Embryonic facial prominence (tissue), 1 donor: ENCODE data around the gene VPS33A.
"Not testable (repeated sequence)": the region's sequence is repeated elsewhere in the genome, so short reads cannot be mapped to it uniquely, and the experiment has no call there.

Experiments used
- DNase-seq: peaks from one replicate; pipeline ENCODE4 v3.0.0-alpha.2; 2016; ENCODE audit errors: extremely low spot score

VPS33A gene

DNA sequence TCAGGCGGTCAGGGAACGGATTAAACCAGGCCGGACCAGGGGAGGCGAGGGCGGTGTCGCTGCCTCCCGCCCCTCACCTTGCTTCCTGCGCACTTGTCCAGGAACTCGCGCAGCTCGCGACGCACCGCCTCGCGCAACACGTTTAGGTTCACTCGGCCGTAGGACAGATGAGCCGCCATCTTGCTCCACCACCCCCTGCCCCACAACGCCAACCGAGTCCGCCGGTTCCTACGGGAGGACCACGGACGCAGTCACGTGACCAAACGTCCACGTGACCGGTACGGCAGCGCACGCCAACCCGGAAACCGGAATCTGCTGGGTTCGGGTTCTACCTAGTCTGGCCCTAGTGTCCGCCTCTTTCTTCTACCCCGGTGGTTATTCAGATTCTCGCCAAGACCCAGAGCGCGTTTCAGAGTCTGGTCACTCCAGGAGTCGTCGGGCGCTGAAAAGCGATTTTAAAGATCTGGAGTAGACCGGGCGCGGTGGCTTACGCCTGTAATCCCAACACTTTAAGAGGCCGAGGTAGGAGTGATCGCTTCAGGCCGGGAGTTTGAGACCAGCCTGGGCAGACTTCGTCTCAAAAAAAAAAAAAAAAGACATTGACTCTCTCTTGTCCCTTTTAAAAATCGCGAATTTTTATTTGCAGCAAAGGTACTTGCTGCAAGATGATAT is at the start of gene VPS33A:
Gene VPS33A, minus strand, starts transcription at position 265 of the 672 bp plus-strand sequence. Its CDS starts 86 bp downstream, at position 179.
- DNase-seq = peak; percentile 94

DNA sequence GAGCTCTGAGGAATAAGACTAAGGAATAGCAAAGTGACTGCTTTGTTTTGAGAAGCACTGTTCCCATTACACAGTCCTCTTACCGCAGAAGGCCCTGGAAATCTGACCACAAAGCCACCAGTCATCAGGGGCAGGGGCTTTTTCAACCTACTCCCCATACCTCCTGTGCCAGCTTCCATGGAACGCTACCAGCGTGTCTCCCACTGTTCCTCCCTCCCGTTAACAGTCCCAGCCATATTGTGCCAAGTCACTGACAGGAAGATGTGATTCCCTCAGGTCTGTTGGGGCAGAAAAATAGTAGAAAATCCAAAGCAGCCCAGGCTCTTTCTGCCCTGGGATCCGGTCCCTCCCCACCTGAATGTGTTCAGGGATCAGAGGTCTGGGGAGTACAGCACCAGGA is 46.6 kb upstream of the VPS33A start:
- no peak for DNase-seq

DNA sequence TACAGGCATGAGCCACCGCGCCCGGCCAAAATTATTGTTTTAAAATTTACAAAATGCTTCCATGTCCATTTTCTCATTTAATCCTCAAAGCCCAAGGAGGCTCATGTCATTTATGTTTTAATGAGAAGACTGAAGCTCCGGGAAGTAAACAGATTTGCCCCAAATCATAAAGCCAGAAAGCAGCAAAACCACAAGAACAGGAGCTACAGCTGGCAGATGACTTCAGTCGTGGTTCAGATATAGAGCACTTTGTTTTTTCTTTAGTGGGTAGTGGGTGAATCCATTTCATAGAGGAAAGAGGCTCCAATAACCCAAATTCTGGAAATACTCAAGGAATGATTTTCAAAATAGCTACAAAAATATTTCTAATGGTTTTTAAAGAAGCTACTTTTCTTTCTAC is 45.4 kb upstream of the VPS33A start:
- DNase-seq = no peak

DNA sequence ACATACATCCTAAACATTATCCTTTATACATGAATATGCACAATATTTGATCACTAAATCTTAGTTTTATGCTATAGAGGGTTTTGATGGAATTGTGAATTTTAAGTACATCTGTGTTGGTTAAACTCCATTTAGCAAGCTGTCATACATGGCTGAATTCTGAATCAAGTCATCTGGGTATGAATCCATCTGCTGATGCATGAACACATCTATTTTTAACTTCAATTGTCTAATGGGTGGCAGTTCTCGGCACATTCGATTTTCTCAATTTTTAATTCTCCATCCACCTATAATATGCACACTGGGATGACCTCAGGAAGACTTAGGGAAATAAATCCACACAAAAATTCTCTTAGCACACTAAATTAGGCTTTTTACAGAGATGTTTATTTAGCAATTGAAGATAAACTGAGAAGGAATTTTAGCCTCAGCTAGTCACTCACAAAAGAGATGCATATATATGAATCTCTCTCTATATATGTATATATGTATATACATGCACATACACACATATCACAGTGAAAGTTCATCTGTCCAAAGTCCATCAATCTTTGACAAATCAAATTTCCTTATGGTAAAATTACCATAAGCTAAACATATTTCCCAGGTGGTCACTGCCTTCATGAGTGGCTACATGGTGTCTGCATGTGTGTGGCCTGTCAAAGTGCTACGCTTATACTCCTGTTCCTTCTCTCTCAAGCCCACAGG is 44.5 kb upstream of the VPS33A start:
- DNase-seq = no peak

DNA sequence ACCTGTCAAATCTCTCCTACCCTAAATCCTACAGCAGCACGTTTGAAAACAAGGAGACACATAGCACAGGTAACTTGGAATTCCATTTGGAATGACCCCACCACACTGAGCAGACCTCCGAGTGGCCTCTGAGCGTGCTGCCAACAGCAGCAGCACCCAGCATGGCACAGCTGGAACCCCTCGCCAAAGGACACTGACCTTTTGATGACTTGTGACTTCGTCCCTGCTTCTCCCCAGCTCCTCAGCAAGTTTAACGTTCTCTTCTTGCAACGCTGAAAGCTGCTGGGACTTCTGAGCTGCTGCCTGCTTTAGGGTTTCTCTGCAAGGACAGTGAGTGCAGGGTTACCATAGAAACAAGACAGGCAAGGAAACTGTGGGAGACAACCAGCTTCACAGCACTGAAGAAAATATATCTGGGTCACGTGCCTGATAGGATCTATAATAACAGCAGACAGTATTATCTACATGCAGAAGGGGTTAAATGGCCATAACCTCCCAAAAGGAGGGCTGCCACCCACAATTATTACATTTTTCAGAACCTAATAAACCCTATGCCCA is 43.3 kb upstream of the VPS33A start:
- no peak for DNase-seq

DNA sequence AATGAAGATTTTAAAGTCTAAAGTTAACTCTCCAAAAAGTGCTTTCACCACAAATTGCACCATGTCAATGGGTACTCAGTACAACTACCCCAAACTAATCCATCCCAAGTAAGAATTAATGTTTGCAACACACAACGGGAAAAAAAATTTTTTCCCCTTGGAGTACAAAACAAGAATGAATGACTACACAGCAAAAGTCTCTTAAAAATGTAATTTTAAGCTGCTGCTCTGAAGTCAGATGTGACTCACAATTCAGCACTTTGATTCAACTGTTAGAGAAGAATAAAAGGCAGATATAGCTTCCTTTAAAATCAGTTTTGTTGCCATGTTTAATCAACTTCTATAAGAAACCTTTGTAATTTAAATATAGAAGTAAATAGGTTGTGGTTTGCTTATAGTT is 42.5 kb upstream of the VPS33A start:
- DNase-seq = no peak

DNA sequence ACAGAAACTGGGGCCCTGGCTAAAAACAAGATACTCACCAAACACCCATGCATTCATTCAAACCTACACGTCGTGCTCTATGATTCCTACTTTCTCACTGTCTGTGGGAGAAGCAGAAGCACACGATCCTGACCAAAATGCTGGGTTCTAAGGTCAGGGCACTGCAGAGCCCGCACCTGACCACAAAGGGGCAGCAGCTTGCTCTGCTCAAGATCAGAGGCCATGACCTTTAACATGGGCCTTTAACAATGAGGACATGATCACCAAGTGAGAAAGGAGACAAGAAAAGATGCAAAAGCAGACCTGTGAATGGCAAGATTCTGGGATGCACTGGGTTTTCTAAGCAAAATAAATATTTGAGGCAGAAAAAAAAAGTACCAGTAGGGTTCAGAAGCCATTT is 40.1 kb upstream of the VPS33A start:
- no peak for DNase-seq

DNA sequence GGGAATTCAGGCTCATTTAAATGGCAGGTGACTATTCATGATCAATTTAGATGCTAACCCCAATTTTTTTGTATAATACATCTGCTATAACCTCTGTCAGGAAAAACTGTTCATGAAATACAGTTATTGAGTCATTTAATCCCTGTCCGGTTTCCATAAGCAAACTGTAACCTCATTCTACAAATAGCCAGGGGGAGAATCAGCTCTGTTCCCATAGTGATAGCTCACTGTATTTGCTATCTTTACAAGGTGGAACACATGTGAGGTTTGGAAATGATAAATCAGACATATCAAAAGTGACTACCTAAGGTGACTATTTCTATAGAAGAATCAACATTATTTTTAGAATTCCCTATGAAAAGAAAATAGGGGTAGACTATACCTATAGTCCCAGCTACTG is 38.6 kb upstream of the VPS33A start:
- no peak for DNase-seq

DNA sequence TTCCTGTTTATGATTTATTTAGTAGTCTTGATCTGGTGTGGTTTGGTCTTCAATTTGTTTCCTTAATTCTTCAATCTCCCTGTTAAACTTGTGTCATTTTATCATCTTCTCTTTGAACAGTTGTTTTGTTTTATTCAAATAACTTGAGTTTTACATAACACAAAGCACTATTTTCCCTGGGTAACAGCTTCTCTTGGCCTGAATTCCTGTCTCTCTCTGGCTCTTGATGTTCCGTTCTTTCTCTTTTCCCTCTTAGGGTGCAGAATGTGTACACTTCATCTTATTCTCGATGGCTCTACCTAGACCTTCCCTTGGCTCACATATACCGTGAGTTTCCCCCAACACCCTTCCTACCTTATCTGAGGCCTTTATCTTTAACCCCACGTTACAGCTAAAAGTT is 36.8 kb upstream of the VPS33A start:
- DNase-seq = no peak

DNA sequence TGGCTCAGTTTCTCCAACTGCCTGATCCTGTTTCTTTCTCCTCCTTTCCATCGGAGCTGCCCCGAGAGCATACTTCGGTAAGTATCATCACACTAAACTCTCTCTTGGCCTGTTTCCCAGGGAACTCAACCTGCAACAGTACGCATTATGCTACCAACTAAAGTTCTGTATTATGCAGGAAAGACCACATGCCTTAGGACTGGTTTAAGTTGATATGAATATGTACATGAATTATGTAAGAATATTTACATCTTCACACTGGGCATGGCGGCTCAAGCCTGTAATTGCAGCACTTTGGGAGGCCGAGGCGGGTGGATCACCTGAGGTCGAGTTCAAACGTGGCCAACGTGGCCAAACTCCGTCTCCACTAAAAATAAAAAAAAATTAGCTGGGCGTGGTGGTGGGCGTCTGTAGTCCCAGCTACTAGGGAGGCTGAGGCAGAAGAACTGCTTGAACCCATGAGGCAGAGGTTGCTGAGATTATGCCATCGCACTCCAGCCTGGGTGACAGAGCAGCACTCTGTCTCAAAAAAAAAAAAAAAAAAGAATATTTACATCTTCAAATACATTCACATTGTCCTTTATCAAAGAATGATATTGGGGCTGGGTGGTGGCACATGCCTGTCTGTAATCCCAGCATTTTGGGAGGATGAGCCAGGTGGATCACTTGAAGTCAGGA is 31.9 kb upstream of the VPS33A start:
- DNase-seq = no peak

DNA sequence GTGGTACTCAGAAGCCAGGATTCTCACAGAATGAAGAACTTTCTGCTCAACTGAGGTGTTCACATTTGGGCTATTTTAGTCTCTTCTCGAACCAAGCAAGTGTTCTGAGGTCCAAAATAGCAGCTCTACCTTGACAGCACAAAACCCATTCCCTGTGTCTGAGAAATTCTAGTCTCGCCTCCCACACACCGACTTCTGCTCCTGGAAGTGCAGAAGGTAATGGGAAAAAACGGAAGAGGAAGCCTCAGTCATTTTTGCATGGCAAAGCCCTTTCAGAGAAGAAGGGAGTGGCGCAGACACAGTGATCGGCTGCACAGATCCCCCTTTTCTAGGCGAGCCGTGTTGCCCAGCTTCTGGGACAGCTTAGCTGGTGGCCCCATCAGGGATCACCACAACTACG is 31.2 kb upstream of the VPS33A start:
- DNase-seq = no peak

DNA sequence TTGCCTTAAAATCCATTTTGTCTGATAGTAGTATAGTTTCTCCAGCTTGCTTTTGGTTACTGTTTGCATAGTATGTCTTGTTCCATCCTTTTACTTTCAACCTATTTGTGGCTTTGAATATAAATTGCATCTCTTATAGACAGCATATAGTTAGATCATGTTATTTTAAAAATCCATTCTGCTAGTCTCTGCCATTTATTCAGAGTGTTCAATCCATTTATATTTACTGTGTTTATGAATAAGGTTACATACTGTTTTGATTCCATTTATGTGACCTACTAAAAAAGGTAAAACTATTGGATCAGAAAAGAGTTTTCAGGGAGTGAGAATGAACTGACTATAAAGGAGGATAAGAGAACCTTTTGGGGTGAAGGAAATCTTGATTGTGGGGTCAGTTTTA is 29.6 kb upstream of the VPS33A start:
- DNase-seq = no peak

DNA sequence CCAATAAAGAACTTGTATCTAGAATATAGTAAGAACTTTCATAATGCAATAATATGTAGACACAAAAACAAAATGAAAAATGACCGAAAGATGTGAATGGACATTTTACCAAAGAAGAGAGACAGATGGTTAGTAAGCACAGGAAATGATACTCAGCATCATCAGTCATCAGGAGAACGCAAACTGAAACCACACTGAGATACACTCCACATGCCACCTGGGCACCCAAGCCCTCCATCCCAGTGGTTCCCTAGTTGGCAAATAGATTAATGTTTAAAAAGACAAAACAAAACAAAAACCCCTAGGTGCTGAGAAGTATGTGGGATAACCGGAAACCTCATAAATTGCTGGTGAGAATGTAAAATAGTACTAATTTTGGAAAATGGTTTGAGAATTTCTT is 26.8 kb upstream of the VPS33A start:
- DNase-seq = no peak

DNA sequence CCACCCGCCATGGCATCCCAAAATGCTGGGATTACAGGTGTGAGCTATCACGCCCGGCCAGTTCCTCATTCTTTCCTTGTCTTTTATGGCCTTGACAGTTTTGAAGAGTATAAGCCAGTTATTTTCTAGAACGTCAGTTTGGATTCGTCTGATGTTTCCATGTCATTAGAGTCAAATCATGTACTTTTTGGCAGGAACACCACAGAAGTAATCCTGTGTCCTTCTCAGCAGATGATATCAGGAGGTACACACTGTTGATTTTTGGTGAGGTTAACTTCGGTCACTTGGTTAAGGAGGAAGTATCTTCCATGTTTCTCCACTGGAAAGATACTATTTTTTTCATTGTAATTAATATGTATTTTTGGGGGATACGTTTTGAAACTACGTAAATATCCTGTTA is 25.1 kb upstream of the VPS33A start:
- DNase-seq = no peak

DNA sequence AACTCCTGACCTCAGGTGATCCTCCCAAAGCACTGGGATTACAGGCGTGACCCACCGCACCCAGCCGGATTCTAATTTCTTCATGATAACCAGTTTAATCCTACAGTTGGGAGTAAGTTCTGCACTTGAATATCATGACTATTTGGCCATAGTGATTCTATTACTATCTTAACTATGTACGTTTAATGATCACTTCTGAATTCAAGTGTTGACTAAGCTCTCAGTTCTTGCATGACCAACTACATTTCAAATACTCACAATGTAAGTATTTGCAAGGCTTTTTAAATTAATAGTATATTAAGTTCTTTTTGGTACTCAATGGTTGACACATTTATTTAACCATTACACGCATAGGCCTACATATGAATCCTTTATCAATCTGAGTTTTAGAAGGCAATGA is 17.4 kb upstream of the VPS33A start:
- DNase-seq = no peak

DNA sequence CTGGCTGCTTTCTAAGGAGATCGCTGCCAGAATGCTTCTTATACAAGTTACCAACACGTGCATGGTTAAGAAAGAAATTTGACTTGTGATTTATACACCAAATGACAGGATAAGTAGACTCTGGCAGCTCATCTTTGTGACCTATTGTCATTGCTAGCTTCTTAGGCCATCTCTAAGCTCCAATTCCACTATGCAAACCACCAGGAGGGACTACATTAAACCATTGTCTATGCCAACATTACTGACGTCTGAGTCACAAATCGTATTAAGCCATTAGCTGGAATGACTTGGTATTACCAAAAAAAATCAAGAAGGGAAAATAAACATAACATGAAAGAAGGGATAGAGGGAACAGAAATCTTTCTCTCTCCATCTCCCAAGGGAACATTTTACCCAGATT is 15.8 kb upstream of the VPS33A start:
- no peak for DNase-seq

DNA sequence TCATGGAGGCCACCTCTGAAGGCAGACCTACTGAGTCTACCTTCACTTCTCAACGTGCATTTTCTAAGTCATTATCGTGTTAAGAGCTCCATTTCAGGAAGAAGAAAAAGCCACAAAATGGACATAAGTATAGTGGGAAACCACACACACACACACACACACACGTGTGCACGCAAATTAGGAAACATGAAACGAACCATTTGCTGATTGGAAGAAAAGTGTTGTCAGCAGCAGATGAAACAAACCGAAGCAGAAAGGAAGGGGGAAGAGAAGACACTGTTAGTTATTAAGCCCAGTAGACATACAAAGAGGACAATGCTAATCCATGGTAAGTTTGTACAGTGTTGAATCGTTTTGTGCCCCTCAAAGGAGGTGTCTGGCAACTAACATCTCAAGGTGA is 9.9 kb upstream of the VPS33A start:
- no peak for DNase-seq

DNA sequence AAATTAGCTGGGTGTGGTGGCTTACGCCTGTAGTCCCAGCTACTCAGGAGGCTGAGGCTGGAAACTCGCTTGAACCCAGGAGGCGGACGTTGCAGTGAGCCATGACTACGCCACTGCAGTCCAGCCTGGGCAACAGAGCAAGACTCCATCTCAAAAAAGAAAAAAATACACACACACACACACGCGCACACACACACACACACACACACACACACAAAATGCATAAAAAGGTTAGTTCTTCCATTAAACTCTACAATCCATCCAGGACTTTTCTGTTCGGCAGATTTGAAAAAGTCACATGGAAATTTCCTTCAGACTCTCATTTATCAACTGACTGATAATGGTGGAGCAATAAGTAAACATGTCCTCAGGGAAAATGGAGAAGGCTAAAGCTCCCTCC is 9.2 kb upstream of the VPS33A start:
- DNase-seq = no peak

DNA sequence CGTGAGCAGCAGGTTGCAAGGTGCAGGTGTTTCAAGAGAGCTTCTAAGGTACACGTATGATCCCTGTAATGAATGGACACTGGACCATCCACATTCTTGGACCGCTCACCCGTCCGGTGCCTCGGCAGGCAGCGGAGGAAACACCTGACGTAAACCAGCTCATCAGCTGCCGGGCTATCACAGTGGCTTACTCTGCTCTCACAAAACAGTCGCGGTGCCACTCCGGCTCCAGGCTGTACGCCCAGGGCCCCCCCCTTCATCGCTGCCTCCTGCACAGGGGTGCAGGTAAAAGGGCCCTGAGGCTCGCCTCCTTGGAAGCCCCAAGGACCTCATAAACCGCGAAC is 436 bp downstream of the VPS33A start:
- no peak for DNase-seq

DNA sequence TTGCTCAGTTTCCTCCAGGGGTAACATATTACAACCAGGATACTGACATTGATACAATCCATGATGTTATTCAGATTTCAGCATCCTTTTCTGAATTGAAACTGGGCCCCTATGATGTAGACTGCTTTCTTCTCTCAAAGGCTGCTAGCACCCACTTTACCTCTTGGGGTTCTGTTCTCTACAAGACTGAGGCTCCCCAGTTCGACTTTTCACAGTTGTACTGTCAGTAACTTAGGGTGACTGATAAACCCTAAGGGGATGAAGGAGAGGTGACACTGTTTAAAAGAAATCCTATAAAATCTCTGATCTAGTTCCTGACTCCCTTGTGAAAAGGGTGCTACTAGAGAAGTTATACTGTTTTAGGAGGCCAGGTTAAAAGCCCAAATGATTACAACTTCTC is 818 bp downstream of the VPS33A start:
- no peak for DNase-seq

DNA sequence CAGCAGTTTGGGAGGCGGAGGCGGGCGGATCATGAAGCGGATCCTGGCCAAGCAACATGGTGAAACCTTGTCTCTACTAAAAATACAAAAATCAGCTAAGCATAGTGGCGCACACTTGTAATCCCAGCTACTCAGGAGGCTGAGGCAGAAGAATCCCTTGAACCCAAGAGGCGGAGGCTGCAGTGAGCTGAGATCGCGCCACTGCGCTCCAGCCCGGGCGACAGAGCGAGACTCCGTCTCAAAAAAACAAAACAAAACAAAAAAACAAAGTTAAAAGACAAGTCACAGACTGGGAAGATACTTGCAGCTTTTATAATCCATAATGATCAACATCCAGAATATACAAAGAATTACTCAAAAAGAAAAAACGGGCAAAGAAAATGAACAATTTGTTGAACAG is 5.6 kb downstream of the VPS33A start:
- not testable (repeated sequence) for DNase-seq

DNA sequence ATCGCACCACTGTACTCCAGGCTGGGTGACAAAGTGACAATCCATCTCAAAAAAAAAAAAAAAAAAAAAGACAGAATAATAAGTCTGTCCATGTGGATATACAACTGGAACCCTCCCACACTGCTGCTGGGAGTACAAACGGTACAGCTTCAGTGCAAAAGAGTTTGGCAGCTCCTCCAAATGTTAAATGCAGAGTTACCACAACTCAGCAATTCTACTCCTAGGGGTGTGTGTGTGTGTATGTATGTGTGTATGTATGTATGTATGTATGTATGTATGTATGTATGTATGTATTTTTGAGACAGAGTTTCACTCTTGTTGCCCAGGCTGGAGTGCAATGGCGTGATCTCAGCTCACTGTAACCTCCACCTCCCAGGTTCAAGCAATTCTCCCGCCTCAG is 7.4 kb downstream of the VPS33A start:
- DNase-seq = not testable (repeated sequence)

DNA sequence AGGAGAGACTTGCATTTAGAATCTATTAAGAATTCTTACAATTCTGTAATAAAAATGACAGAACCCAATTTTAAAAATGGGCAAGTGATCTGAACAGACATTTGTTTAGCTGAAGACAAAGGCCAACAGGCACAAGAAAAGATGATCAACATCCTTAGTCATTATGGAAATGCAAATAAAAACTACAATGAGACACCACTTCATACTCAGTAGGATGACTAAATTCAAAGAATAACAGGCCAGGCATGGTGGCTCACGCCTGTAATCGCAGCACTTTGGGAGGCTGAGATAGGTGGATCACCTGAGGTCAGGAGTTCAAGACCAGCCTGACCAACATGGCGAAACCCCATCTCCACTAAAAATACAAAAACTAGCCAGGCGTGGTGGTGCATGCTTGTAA is 7.8 kb downstream of the VPS33A start:
- DNase-seq = not testable (repeated sequence)
